ENCODE data around the gene VANGL1. TPM values are rescaled to one million over a fixed set of nuclear protein-coding genes. Genes with fewer than 3 reads are reported as not detected.

Gene VANGL1
- total RNA-seq, 1 experiment from 2014 or later = 22.7 TPM

- no peaks in the 10 kb centered on the region; the same call in 1 of the 2 replicates for H3K36me3 ChIP-seq (ENCODE audit: control insufficient read depth, insufficient read depth, low read length)
- in situ Hi-C loops (cut with HindIII; ENCODE audit: low pct_unique_long_range_greater_than_20kb, low sequenced_read_pairs) = no loop called here
Observed at GRCh38 chr1:115685029-115685705, 43.4 kb downstream of the VANGL1 start.

GRCh38 chr1:115687744-115688143 lies 46.0 kb downstream of the VANGL1 start:
- BruUV-seq (replicated peaks) = no TSS peak
- Histone ChIP-seq H3K36me3 (ENCODE audit: control insufficient read depth, insufficient read depth, low read length) (no peaks in the 10 kb centered on the region; the same call in 1 of the 2 replicates), H3K4me3 (ENCODE audit: low read depth in 2 of 2, low read length in 2 of 2) (no peak overlapping the region), H3K9me3 (ENCODE audit: control insufficient read depth, insufficient read depth, low read depth, low read length) (no peaks in the 10 kb centered on the region), H3K27me3 (ENCODE audit: control insufficient read depth, insufficient read depth, low read length) (no peaks in the 10 kb centered on the region), H3K27ac (ENCODE audit: low read length) (no peak overlapping the region), H3K4me1 (ENCODE audit: control insufficient read depth, insufficient read depth, low read length) (no peaks in the 10 kb centered on the region)
- TF ChIP-seq TCF7L2 (IDR thresholded peaks at IDR 0.05; ENCODE audit: low read depth, low read length) = no peak
- no peak for TF ChIP-seq SIN3A (IDR thresholded peaks at IDR 0.05; ENCODE audit: borderline replicate concordance, insufficient read depth, low read depth, low read length)
- TF ChIP-seq POLR2AphosphoS5 (IDR thresholded peaks at IDR 0.05; ENCODE audit: low read depth, low read length) = no peak
- TF ChIP-seq CTCF (IDR thresholded peaks at IDR 0.05) = no peak
- no peak for TF ChIP-seq REST (IDR thresholded peaks at IDR 0.05; ENCODE audit: insufficient read depth in 1 of 2, low read depth in 2 of 2, low read length in 1 of 2)
- ChIA-PET POLR2A (no interaction called here), CTCF (no interaction called here)
- ATAC-seq = no peak
- in situ Hi-C loops (cut with HindIII; ENCODE audit: low pct_unique_long_range_greater_than_20kb, low sequenced_read_pairs) (no loop called here), intact Hi-C loops (cut with micrococcal nuclease; ENCODE audit: unreplicated experiment) (no loop called here)
- DNase-seq (ENCODE audit: low read depth, low spot score) = no peak

More at GRCh38 chr1:115685029-115685705, 43.4 kb downstream of the VANGL1 start:
- Histone ChIP-seq H3K27me3 (ENCODE audit: control insufficient read depth, insufficient read depth, low read length) (no peaks in the 10 kb centered on the region), H3K4me1 (ENCODE audit: control insufficient read depth, insufficient read depth, low read length) (no peaks in the 10 kb centered on the region), H3K9me3 (ENCODE audit: control insufficient read depth, insufficient read depth, low read depth, low read length) (no peaks in the 10 kb centered on the region), H3K4me3 (ENCODE audit: low read depth in 2 of 2, low read length in 2 of 2) (no peak overlapping the region), H3K27ac (ENCODE audit: low read length) (no peak overlapping the region)
- intact Hi-C loops (cut with micrococcal nuclease; ENCODE audit: unreplicated experiment) = no loop called here
- TF ChIP-seq SIN3A (IDR thresholded peaks at IDR 0.05; ENCODE audit: borderline replicate concordance, insufficient read depth, low read depth, low read length) = no peak
- TF ChIP-seq CTCF (IDR thresholded peaks at IDR 0.05) = no peak
- no peak for TF ChIP-seq TCF7L2 (IDR thresholded peaks at IDR 0.05; ENCODE audit: low read depth, low read length)
- TF ChIP-seq REST (IDR thresholded peaks at IDR 0.05; ENCODE audit: insufficient read depth in 1 of 2, low read depth in 2 of 2, low read length in 1 of 2) = no peak
- TF ChIP-seq POLR2AphosphoS5 (IDR thresholded peaks at IDR 0.05; ENCODE audit: low read depth, low read length) = no peak
- ATAC-seq (no peak), DNase-seq (ENCODE audit: low read depth, low spot score) (no peak)
- BruUV-seq (replicated peaks) = no TSS peak
- ChIA-PET POLR2A (no interaction called here), CTCF (no interaction called here)
